HT-29 (cell line): ENCODE measurements around the gene SCN4B. TPM values are rescaled to one million over a fixed set of nuclear protein-coding genes. Genes with fewer than 3 reads are reported as not detected.

Source experiments
- DNase-seq: peaks from one replicate; pipeline ENCODE4 v3.0.0-alpha.2; 2015; ENCODE audit warnings: low spot score
- total RNA-seq: library from RNA; depleted of rRNA; stranded (reverse); fragments of >200 nt; shearing (Covaris generic); gene quantifications from 2 replicates; pipeline ENCODE4 v1.2.3, GENCODE V29; 2014

Gene SCN4B
- total RNA-seq, 1 experiment from 2014 or later: not detected

GRCh38 chr11:118129471-118130172 lies 23.0 kb downstream of the SCN4B start:
- no peak for DNase-seq

- DNase-seq: no peak
Measured at GRCh38 chr11:118128721-118129470, 23.7 kb downstream of the SCN4B start.

- DNase-seq: no peak
Measured at GRCh38 chr11:118128310-118128709, 24.3 kb downstream of the SCN4B start.

- DNase-seq: no peak
Measured at GRCh38 chr11:118126082-118126838, 26.4 kb downstream of the SCN4B start.

GRCh38 chr11:118124929-118125535 lies 27.6 kb downstream of the SCN4B start:
- no peak for DNase-seq

GRCh38 chr11:118120793-118121192 lies 31.8 kb downstream of the SCN4B start:
- DNase-seq: no peak

GRCh38 chr11:118117790-118118601 lies 34.6 kb downstream of the SCN4B start:
- no peak for DNase-seq

GRCh38 chr11:118115048-118115447 lies 37.6 kb downstream of the SCN4B start:
- DNase-seq: no peak

GRCh38 chr11:118114266-118114665 lies 38.4 kb downstream of the SCN4B start:
- no peak for DNase-seq

GRCh38 chr11:118112711-118113430 lies 39.8 kb downstream of the SCN4B start:
- no peak for DNase-seq

- DNase-seq: no peak
Measured at GRCh38 chr11:118111744-118112035, 40.9 kb downstream of the SCN4B start.

- no peak for DNase-seq
Measured at GRCh38 chr11:118111019-118111743, 41.4 kb downstream of the SCN4B start.

GRCh38 chr11:118109231-118109630 lies 43.4 kb downstream of the SCN4B start:
- no peak for DNase-seq

- DNase-seq: no peak
Measured at GRCh38 chr11:118108513-118108912, 44.1 kb downstream of the SCN4B start.

- DNase-seq: peak; percentile 29
Measured at GRCh38 chr11:118106789-118107335, 45.8 kb downstream of the SCN4B start.

GRCh38 chr11:118105657-118106305 lies 46.8 kb downstream of the SCN4B start:
- DNase-seq: no peak

GRCh38 chr11:118104491-118104890 lies 48.1 kb downstream of the SCN4B start:
- DNase-seq: no peak

GRCh38 chr11:118102721-118103261 lies 49.8 kb downstream of the SCN4B start:
- DNase-seq: no peak
